ENCODE results near the gene UTP11.

DNA sequence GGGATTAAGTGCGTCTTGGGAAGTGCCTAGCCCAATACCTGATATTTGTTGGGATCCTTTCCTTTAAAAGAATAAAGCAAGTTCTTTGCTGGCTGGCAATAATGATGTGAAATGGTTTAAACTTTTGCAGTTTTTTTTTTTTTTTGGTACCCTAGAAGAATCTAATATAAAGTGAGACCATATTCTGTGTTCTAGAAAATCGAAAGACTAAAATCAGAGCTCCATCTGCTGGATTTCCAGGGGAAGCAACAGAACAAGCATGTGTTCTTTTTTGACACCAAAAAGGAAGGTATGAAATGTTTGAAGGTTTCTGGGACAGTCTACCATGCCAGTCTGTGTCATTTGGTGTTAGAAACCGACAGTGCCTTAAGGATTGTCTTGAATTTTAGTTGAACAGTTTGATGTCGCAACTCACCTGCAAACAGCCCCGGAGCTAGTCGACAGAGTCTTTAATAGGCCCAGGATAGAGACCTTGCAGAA is 6.4 kb downstream of the UTP11 start:
- TF ChIP-seq, protein P1, sequence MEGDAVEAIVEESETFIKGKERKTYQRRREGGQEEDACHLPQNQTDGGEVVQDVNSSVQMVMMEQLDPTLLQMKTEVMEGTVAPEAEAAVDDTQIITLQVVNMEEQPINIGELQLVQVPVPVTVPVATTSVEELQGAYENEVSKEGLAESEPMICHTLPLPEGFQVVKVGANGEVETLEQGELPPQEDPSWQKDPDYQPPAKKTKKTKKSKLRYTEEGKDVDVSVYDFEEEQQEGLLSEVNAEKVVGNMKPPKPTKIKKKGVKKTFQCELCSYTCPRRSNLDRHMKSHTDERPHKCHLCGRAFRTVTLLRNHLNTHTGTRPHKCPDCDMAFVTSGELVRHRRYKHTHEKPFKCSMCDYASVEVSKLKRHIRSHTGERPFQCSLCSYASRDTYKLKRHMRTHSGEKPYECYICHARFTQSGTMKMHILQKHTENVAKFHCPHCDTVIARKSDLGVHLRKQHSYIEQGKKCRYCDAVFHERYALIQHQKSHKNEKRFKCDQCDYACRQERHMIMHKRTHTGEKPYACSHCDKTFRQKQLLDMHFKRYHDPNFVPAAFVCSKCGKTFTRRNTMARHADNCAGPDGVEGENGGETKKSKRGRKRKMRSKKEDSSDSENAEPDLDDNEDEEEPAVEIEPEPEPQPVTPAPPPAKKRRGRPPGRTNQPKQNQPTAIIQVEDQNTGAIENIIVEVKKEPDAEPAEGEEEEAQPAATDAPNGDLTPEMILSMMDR (IDR thresholded peaks at IDR 0.05): peak in 2 of 3 donors; percentile 23 to 49
- TF ChIP-seq POLR2A (IDR thresholded peaks at IDR 0.05): no peak
- TF ChIP-seq EP300 (IDR thresholded peaks at IDR 0.05): no peak
